MM.1S (cell line): ENCODE data around the gene TSPAN9.

Experiments used
- DNase-seq: peaks from one replicate; pipeline ENCODE4 v3.0.0-alpha.2; 2015
- H2AFZ ChIP-seq: fragments of 300-600 bp; sonication (generic); 2 replicates; pipeline ENCODE4 v1.6.0; 2016; ENCODE audit warnings: antibody characterized with exemption, low read length
- H3F3A ChIP-seq: fragments of 300-600 bp; sonication (generic); 2 replicates; pipeline ENCODE4 v1.6.1; 2016; ENCODE audit warnings: mild to moderate bottlenecking, antibody characterized with exemption, low read length, moderate library complexity, mixed read lengths; ENCODE audit not compliant: insufficient read depth
- H3K27ac ChIP-seq: fragments of 300-600 bp; sonication (generic); 2 replicates; pipeline ENCODE4 v1.5.1; 2016; ENCODE audit warnings: mild to moderate bottlenecking, low read length
- H3K27me3 ChIP-seq: fragments of 300-600 bp; sonication (generic); replicated peaks from 2 replicates; pipeline ENCODE4 v1.6.0; 2016; ENCODE audit warnings: low read length; ENCODE audit not compliant: insufficient read depth
- H3K36me3 ChIP-seq: fragments of 300-600 bp; sonication (generic); replicated peaks from 2 replicates; pipeline ENCODE4 v1.6.1; 2016; ENCODE audit warnings: mild to moderate bottlenecking, low read length, mixed read lengths; ENCODE audit not compliant: insufficient read depth
- H3K4me1 ChIP-seq: fragments of 300-600 bp; sonication (generic); 2 replicates; pipeline ENCODE4 v1.6.1; 2016; ENCODE audit warnings: low read length, mixed read lengths
- H3K4me2 ChIP-seq: fragments of 300-600 bp; sonication (generic); 2 replicates; pipeline ENCODE4 v1.6.0; 2016; ENCODE audit warnings: low read depth, low read length
- H3K4me3 ChIP-seq: fragments of 300-600 bp; sonication (generic); 2 replicates; pipeline ENCODE4 v1.5.1; 2016; ENCODE audit warnings: low read length, mixed read lengths
- H3K79me2 ChIP-seq: fragments of 300-600 bp; sonication (generic); 2 replicates; pipeline ENCODE4 v1.6.1; 2016; ENCODE audit warnings: mixed run types, low read length, mixed read lengths
- H3K9ac ChIP-seq: fragments of 300-600 bp; sonication (generic); 2 replicates; pipeline ENCODE4 v1.6.1; 2016; ENCODE audit warnings: low read length, mixed read lengths
- H3K9me2 ChIP-seq: fragments of 300-600 bp; sonication (generic); replicated peaks from 2 replicates; pipeline ENCODE4 v1.6.1; 2016; ENCODE audit warnings: mild to moderate bottlenecking, low read length, mixed read lengths; ENCODE audit not compliant: insufficient read depth
- H3K9me3 ChIP-seq: fragments of 300-600 bp; sonication (generic); replicated peaks from 2 replicates; pipeline ENCODE4 v1.6.1; 2016; ENCODE audit warnings: mild to moderate bottlenecking, low read length, mixed read lengths; ENCODE audit not compliant: insufficient read depth
- H4K20me1 ChIP-seq: fragments of 300-600 bp; sonication (generic); 2 replicates; pipeline ENCODE4 v1.6.1; 2016; ENCODE audit warnings: mild to moderate bottlenecking, low read length, moderate library complexity, mixed read lengths; ENCODE audit not compliant: insufficient read depth
- EZH2 ChIP-seq: fragments of 300-600 bp; sonication (generic); optimal IDR thresholded peaks from 2 replicates; pipeline ENCODE3; 2017; ENCODE audit warnings: low read depth, mild to moderate bottlenecking, antibody characterized with exemption, low read length, mixed read lengths
- EZH2phosphoT487 ChIP-seq: fragments of 300-600 bp; sonication (generic); IDR thresholded peaks from 2 replicates; pipeline ENCODE4 v1.6.1; 2018; ENCODE audit warnings: antibody characterized with exemption, low read length
- TF ChIP-seq, protein P1 (sequence below): fragments of 300-600 bp; sonication (generic); IDR thresholded peaks from 2 replicates; pipeline ENCODE4 v1.5.1; 2016; ENCODE audit warnings: antibody characterized with exemption, low read length, mixed read lengths

TSPAN9 gene

GRCh38 chr12:3305904-3306619 lies 228.9 kb downstream of the TSPAN9 start:
- H3K79me2 ChIP-seq, result no peaks in the 10 kb centered on the region
- H3K9ac ChIP-seq, result no peak overlapping the region
- no peaks in the 10 kb centered on the region for H3K36me3 ChIP-seq
- H3K4me3 ChIP-seq, result no peak overlapping the region
- H3K4me1 ChIP-seq, result no peaks in the 10 kb centered on the region
- no peak overlapping the region for H3K4me2 ChIP-seq
- H3K9me2 ChIP-seq, result no peaks in the 10 kb centered on the region
- no peaks in the 10 kb centered on the region for H4K20me1 ChIP-seq
- no peak overlapping the region for H2AFZ ChIP-seq
- peaks cover 77% of the 10 kb centered on the region for H3K27me3 ChIP-seq
- no peak for DNase-seq
- H3F3A ChIP-seq, result no peaks in the 10 kb centered on the region
- TF ChIP-seq, protein P1, sequence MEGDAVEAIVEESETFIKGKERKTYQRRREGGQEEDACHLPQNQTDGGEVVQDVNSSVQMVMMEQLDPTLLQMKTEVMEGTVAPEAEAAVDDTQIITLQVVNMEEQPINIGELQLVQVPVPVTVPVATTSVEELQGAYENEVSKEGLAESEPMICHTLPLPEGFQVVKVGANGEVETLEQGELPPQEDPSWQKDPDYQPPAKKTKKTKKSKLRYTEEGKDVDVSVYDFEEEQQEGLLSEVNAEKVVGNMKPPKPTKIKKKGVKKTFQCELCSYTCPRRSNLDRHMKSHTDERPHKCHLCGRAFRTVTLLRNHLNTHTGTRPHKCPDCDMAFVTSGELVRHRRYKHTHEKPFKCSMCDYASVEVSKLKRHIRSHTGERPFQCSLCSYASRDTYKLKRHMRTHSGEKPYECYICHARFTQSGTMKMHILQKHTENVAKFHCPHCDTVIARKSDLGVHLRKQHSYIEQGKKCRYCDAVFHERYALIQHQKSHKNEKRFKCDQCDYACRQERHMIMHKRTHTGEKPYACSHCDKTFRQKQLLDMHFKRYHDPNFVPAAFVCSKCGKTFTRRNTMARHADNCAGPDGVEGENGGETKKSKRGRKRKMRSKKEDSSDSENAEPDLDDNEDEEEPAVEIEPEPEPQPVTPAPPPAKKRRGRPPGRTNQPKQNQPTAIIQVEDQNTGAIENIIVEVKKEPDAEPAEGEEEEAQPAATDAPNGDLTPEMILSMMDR, result no peak
- no peak for TF ChIP-seq EZH2phosphoT487
- no peak for TF ChIP-seq EZH2
- no peak overlapping the region for H3K27ac ChIP-seq
- H3K9me3 ChIP-seq, result no peaks in the 10 kb centered on the region

DNA sequence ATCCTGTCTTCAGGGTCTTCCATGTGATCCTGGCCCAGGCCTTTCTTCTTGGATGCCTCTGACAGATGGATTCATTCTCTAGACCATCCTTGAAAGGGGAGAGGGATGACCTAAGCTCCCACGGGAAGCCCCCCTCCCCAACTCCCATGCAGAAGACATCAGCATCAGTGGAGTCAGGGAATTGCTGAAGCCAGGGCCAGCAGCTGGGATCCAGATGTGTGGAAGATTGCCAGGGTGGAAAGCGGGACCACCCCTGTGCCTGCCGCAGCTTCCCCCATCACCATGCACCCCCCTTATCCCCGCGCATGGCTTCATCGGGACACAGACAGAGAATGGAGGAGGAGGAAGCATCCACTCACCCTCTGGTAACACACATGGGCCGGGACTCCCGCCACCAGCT lies 230.2 kb downstream of the TSPAN9 start:
- Histone ChIP-seq H3K4me3 (no peak overlapping the region), H3K9me3 (no peaks in the 10 kb centered on the region), H3K9me2 (no peaks in the 10 kb centered on the region), H3K9ac (no peak overlapping the region), H2AFZ (no peak overlapping the region), H3K27ac (no peak overlapping the region), H4K20me1 (no peaks in the 10 kb centered on the region), H3K4me1 (no peaks in the 10 kb centered on the region), H3F3A (no peaks in the 10 kb centered on the region), H3K36me3 (no peaks in the 10 kb centered on the region), H3K27me3 (peaks cover 90% of the 10 kb centered on the region), H3K79me2 (no peaks in the 10 kb centered on the region), H3K4me2 (no peak overlapping the region)
- TF ChIP-seq EZH2 (no peak), EZH2phosphoT487 (no peak)
- TF ChIP-seq, protein P1, result no peak
- no peak for DNase-seq

GRCh38 chr12:3308063-3308462 lies 230.9 kb downstream of the TSPAN9 start:
- no peaks in the 10 kb centered on the region for H4K20me1 ChIP-seq
- no peak overlapping the region for H3K4me3 ChIP-seq
- no peaks in the 10 kb centered on the region for H3K36me3 ChIP-seq
- TF ChIP-seq, protein P1, result no peak
- TF ChIP-seq EZH2phosphoT487, result no peak
- no peak for TF ChIP-seq EZH2
- DNase-seq, result no peak
- no peaks in the 10 kb centered on the region for H3K9me3 ChIP-seq
- no peak overlapping the region for H3K4me2 ChIP-seq
- no peak overlapping the region for H3K27ac ChIP-seq
- H3K9ac ChIP-seq, result no peak overlapping the region
- H2AFZ ChIP-seq, result no peak overlapping the region
- H3F3A ChIP-seq, result no peaks in the 10 kb centered on the region
- H3K9me2 ChIP-seq, result no peaks in the 10 kb centered on the region
- H3K79me2 ChIP-seq, result no peaks in the 10 kb centered on the region
- peaks cover 93% of the 10 kb centered on the region for H3K27me3 ChIP-seq
- H3K4me1 ChIP-seq, result no peaks in the 10 kb centered on the region
